Dendritic cell treated with granulocyte-macrophage colony-stimulating factor and Interleukin-4, amounts not matched to agents 40 ng/mL and 50 ng/mL, for 4 days (primary cell): Measurements from ENCODE around the gene ELOA.
"Not testable (repeated sequence)": the region's sequence is repeated elsewhere in the genome, so short reads cannot be mapped to it uniquely, and the experiment has no call there.

ENCODE experiments used
- H3K27ac Mint-ChIP-seq: one replicate; pipeline ENCODE4 v1.8.0; 2022; ENCODE audit warnings: mild to moderate bottlenecking, mixed read lengths
- H3K27me3 Mint-ChIP-seq: one replicate; pipeline ENCODE4 v1.8.0; 2022; ENCODE audit warnings: mild to moderate bottlenecking, mixed read lengths
- H3K36me3 Mint-ChIP-seq: one replicate; pipeline ENCODE4 v1.8.0; 2022; ENCODE audit warnings: low read depth, mixed read lengths
- H3K4me1 Mint-ChIP-seq: one replicate; pipeline ENCODE4 v1.8.0; 2022; ENCODE audit warnings: low read depth, mixed read lengths
- H3K4me3 Mint-ChIP-seq: one replicate; pipeline ENCODE4 v1.8.0; 2022; ENCODE audit warnings: mild to moderate bottlenecking, moderate library complexity, mixed read lengths
- H3K9me3 Mint-ChIP-seq: one replicate; pipeline ENCODE4 v1.8.0; 2022; ENCODE audit warnings: mixed read lengths
- intact Hi-C: fragments of 100-400 bp; cut with micrococcal nuclease; formaldehyde crosslinking; loops from one replicate; pipeline ENCODE4 v1.15.0; 2022

ELOA gene

DNA sequence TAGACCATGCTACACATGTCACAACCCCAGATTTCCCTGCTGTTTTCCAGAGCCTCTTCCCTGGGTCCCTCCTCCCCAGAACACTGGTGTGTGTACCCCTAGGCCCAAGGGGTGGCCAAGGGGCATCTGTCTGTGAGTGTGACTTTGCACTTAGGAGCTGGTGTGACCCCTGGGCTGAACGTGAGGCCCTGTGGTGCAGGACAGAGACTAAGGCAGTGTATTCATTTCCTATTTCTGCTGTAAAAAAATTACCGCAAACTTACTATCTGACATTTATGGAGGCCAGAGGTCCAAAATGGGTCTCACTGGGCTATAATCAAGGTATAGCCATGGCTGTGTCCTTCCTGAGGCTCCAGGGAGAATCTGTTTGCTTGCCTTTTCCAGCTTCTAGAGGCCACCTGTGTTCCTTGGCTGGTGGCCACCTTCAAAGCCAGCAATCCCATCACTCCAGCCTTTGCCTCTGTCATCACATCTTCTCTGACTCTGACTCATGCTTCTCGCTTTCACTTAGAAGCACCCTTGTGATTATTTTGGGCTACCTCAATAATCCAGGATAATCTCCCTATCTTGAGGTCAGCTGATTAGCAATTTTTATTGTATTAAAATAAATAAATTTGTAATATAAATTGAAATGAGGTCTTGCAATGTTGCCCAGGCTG is 24.0 kb upstream of the ELOA start:
- no peaks in the 10 kb centered on the region for H3K27me3 Mint-ChIP-seq
- H3K27ac Mint-ChIP-seq = no peak overlapping the region
- no peaks in the 10 kb centered on the region for H3K9me3 Mint-ChIP-seq
- no peak overlapping the region for H3K4me3 Mint-ChIP-seq
- intact Hi-C loops = loop anchor here (5.0 kb wide), 1 partner anchor 33 kb away; no protein-coding TSS in a partner anchor
- peaks cover 5% of the 10 kb centered on the region for H3K36me3 Mint-ChIP-seq
- H3K4me1 Mint-ChIP-seq = peaks cover 21% of the 10 kb centered on the region

DNA sequence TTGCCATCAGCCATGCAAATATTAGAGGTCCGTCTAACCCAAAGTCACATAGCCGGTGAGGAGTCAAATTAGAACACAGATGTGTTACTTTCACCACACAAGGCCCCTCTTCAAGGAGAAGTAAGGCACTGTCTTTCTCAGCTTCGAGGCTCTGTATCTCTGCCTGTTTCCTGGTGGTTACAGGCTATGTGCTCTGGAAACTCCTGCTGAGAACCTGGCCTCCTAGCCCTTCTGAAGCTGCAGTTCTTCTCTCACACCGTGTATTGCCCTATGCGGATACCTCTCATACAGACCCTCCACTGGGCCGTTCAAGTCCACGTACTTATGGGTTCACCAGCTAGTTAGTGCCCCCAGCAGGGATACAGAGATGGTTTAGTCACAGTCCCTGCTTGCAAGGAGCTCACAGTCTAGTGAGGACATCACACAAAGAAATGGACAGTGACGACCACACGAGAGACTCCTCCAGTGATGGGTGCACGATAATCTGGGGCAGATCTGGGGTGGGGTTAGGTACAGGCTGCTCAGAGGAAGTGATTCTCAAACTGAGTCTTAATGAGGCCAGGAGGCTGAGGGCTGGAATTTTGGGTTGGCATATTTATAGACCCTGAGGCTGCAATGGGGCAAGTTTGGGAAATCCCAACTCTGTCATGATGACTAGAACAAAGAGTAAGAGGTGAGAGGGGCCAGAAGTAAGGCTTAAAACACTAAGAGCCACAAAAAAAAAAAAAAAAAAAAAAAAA is 22.8 kb upstream of the ELOA start:
- no peak overlapping the region for H3K4me3 Mint-ChIP-seq
- intact Hi-C loops = no loop called here
- H3K36me3 Mint-ChIP-seq = peaks cover 5% of the 10 kb centered on the region
- H3K27ac Mint-ChIP-seq = no peak overlapping the region
- H3K27me3 Mint-ChIP-seq = no peaks in the 10 kb centered on the region
- H3K4me1 Mint-ChIP-seq = peaks cover 21% of the 10 kb centered on the region
- H3K9me3 Mint-ChIP-seq = no peaks in the 10 kb centered on the region

DNA sequence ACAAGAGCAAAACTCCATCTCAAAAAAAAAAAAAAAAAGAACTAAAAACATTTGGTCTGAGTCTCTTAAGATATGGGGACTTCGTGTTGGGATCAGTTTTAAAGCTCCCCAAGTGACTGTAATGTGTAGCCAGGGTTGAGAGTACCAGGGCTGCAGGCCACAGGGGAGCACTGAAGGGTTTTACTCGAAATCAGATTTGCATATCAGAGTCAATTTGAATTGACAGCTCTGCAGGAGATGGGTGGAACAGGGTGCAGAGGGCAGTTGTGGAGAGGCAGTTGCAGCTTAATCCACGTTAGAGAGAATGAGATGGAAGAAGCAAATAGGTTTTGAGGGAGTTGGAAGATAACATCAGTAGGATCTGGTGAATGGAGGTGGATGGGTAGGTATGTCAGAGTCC is 20.6 kb upstream of the ELOA start:
- peaks cover 34% of the 10 kb centered on the region for H3K4me1 Mint-ChIP-seq

DNA sequence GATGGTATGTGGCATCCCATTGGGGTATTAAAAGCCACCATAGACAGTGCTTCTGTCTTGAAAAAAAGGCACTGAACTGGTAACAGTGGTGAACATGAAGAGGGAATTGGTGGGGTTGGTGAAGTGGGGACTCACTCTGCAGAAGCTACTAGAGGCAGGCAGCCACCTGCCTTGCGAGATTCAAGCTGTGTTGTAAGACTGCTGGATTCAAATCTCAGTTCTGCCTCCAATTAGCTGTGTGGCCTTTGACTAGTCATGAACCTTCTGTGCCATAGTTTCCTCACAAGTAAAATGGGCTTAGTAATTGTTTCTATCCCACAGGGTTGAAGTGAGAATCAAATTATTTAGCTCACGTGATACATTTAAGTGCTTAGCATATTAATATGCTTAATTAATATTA is 16.6 kb upstream of the ELOA start:
- H3K4me3 Mint-ChIP-seq = no peak overlapping the region
- H3K36me3 Mint-ChIP-seq = no peaks in the 10 kb centered on the region
- H3K27ac Mint-ChIP-seq = no peak overlapping the region
- H3K4me1 Mint-ChIP-seq = peaks cover 57% of the 10 kb centered on the region
- intact Hi-C loops = no loop called here
- H3K27me3 Mint-ChIP-seq = no peaks in the 10 kb centered on the region
- H3K9me3 Mint-ChIP-seq = no peaks in the 10 kb centered on the region

More for the DNA sequence above, 20.6 kb upstream of the ELOA start:
- intact Hi-C loops = no loop called here
- no peak overlapping the region for H3K27ac Mint-ChIP-seq
- no peaks in the 10 kb centered on the region for H3K27me3 Mint-ChIP-seq
- no peaks in the 10 kb centered on the region for H3K9me3 Mint-ChIP-seq
- peaks cover 5% of the 10 kb centered on the region for H3K36me3 Mint-ChIP-seq
- no peak overlapping the region for H3K4me3 Mint-ChIP-seq

DNA sequence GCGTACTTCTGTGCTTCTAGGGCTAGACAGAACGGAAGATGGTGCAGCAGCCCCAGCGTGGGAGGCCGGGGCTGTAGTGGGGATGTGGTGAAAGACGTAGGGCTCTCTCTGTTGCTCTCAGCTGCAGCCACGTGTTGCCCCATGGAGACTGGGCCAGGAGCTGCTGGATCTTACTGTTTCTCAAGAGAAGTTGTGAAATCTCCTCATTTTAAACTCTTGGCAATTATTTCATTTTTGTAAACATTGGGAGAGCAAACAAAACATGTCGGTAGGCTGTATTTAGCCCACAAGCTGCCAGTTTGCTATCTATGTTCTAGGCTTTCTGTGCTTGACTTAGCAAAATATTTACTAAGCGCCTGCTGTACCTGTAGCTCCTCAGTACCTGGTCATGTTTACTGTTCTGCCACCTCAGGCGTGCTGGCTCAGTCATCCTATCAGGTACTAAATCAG is 15.9 kb upstream of the ELOA start:
- peak overlapping the region; percentile 75 for H3K27ac Mint-ChIP-seq
- intact Hi-C loops = no loop called here

DNA sequence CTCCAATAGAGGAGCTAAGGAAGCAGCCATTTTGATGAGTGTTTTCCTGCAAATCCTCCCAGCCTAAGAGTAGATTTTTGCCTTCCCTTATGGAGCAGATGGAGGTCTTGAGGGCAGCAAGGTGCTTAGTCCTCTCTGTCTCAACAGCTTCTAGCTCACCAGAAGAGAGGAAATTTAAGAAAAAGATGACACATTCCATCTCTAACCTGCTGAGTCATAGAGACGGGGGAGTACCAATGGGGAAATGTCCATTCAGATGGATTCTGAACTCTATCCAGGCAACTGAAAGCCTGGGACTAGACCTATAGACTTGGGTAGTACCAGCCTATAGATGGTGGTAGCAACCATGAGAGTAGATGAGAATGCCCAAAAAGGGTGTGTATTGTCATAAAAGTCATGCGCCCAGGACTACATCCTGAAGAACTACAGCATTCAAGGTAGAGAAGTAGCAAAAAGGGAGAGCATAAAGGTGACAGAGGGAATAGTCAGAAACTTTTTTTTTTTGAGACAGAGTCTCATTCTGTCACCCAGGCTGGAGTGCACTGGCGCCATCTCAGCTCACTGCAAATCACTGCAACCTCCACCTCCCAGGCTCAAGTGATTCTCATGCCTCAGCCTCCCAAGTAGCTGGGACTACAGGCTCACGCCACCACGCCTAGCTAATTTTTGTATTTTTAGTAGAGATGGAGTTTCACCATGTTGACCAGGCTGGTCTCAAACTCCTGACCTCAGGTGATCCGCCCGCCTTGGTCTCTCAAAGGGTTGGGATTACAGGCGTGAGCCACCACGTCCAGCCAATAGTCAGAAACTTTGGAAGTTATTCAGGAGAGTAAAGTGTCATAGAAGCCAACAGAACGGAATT is 10.7 kb upstream of the ELOA start:
- H3K4me1 Mint-ChIP-seq = peaks cover 39% of the 10 kb centered on the region
- no peak overlapping the region for H3K4me3 Mint-ChIP-seq
- H3K27me3 Mint-ChIP-seq = no peaks in the 10 kb centered on the region
- no peak overlapping the region for H3K27ac Mint-ChIP-seq
- intact Hi-C loops = no loop called here
- H3K36me3 Mint-ChIP-seq = peaks cover 6% of the 10 kb centered on the region
- no peaks in the 10 kb centered on the region for H3K9me3 Mint-ChIP-seq

More for the DNA sequence above, 15.9 kb upstream of the ELOA start:
- Mint-ChIP-seq H3K4me1 (peaks cover 64% of the 10 kb centered on the region), H3K9me3 (no peaks in the 10 kb centered on the region), H3K36me3 (no peaks in the 10 kb centered on the region), H3K27me3 (no peaks in the 10 kb centered on the region), H3K4me3 (no peak overlapping the region)

DNA sequence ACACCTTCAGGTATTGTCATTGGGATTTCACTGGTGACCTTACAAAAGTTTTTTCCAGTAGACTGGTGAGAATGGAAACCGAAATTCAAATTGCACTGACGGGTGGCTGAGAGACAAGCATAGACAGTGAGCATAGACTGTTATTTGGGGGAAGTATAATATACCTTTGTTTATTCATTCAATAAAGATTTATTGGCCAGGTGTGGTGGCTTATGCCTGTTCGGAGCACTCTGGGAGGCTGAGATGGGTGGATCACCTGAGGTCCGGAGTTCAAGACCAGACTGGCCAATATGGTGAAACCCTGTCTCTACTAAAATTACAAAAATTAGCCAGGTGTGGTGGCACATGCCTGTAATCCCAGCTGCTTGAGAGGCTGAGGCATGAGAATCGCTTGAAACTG is 10.0 kb upstream of the ELOA start:
- H3K9me3 Mint-ChIP-seq, H3K27ac Mint-ChIP-seq, H3K36me3 Mint-ChIP-seq, H3K27me3 Mint-ChIP-seq, H3K4me3 Mint-ChIP-seq, intact Hi-C loops: not testable (repeated sequence)
- H3K4me1 Mint-ChIP-seq = peaks cover 32% of the 10 kb centered on the region

DNA sequence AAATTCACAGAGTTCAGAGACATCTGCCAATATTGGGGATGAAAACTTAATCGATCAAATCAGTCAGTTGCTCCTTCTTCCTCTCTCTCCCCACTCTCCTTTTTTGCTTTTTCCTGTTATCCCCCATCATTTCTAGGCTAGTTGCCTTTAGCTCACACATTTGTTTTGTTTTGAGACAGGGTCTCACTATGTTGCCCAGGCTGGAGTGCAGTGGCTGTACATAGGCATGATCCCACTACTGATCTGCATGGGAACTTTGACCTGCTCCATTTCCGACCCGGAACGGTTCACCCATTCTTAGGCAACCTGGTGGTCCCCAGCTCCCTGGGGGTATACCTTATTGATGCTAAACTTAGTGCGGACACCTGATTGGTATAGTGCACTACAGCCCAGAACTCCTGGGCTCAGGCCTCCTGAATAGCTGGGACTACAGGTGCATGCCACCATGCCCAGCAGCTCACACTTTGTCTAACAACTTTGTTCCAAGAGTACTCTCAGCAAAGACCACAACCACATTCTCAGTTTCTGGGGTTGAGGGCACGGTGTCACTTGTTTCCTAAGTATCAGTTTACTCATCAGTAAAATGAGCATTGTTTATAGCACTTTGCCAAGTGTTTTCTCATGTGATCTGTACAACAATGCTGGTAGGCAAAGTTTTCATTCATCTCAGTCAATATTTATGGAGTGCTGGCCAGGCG is 6.7 kb upstream of the ELOA start:
- Mint-ChIP-seq H3K36me3 (peaks cover 6% of the 10 kb centered on the region), H3K27ac (no peak overlapping the region), H3K27me3 (no peaks in the 10 kb centered on the region), H3K4me3 (no peak overlapping the region), H3K9me3 (no peaks in the 10 kb centered on the region), H3K4me1 (peaks cover 12% of the 10 kb centered on the region)
- intact Hi-C loops = no loop called here

DNA sequence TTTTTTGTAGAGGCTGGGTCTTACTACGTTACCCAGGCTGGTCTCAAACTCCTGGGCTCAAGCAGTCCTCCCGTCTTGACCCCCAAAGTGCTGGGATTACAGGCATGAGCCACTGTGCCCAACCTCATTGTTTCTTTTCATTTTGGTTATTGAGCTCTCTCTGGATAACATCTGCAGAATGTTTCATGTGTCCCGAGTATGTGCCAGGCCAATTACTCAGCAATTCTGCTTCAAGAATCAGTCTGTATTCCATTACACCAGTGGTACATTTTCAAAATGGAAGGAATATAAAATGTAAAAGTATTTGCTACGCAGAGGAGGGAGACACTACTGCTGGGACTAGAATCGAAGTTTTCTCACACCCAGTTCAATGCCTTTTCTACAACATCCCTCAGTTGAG is 1.7 kb upstream of the ELOA start:
- Mint-ChIP-seq H3K4me1 (peaks cover 25% of the 10 kb centered on the region), H3K4me3 (no peak overlapping the region), H3K36me3 (peaks cover 24% of the 10 kb centered on the region), H3K9me3 (no peaks in the 10 kb centered on the region), H3K27ac (no peak overlapping the region), H3K27me3 (no peaks in the 10 kb centered on the region)
- intact Hi-C loops = loop anchor here (5.0 kb wide), 1 partner anchor 49 kb away; the partner anchor contains the start of gene RPL11

DNA sequence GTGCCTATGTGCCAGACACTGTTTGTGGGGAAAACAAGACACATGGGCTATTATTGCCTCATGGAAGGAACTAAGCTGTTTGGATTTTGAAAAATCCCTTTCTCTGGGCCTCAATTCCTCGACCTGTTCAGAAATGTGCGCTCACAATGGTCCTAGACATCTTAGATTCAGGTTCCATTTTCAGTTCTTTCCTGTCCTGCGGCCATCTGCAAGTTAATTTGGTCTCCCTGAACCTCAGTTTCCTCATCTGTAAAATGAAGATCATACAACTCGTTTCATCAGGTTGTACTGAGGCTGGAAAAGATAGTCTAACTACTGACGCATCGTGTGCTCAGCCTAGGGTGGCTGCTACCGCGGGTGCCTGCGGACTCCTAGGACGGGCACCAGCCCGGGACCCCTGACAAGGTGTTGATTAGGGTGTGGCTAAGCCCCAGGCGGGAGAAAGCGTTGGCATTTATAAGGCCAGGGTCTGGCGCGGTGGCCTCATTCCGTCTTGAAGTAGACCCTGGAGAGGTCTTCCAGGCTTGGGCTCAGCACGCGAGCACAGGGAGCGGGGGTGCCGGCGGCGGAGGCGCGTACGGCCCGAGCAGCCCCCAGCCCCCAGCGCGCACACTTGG is 493 bp upstream of the ELOA start:
- Mint-ChIP-seq H3K27me3 (no peaks in the 10 kb centered on the region), H3K4me3 (peak overlapping the region; percentile 93), H3K4me1 (peaks cover 36% of the 10 kb centered on the region)

DNA sequence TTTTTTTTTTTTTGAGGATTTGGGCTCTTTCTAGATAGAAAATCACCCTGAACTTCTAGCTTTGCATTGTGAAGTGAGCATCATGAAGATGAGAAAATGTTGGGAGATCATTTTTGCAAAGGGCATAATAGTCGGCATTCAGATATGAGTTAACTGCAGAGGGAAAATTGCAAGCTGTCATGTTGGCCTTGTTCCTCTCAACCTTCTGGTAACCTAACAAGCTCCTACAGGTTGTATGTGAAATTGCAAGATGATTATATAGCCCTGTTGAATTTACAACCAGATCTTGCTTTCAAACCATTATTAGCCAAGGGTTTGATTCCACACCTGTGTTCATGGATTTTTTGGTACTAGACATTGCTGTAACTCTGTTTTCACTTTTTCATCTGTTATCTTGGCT is 2.2 kb downstream of the ELOA start:
- peaks cover 51% of the 10 kb centered on the region for H3K36me3 Mint-ChIP-seq
- intact Hi-C loops = no loop called here
- H3K27ac Mint-ChIP-seq = no peak overlapping the region
- no peak overlapping the region for H3K4me3 Mint-ChIP-seq
- no peaks in the 10 kb centered on the region for H3K9me3 Mint-ChIP-seq
- H3K27me3 Mint-ChIP-seq = no peaks in the 10 kb centered on the region
- H3K4me1 Mint-ChIP-seq = peaks cover 49% of the 10 kb centered on the region

More for the DNA sequence above, 493 bp upstream of the ELOA start:
- H3K27ac Mint-ChIP-seq = peak overlapping the region; percentile 91
- H3K9me3 Mint-ChIP-seq = no peaks in the 10 kb centered on the region
- intact Hi-C loops = loop anchor here (5.0 kb wide), 1 partner anchor 50 kb away; the partner anchor contains the start of gene RPL11
- peaks cover 34% of the 10 kb centered on the region for H3K36me3 Mint-ChIP-seq

DNA sequence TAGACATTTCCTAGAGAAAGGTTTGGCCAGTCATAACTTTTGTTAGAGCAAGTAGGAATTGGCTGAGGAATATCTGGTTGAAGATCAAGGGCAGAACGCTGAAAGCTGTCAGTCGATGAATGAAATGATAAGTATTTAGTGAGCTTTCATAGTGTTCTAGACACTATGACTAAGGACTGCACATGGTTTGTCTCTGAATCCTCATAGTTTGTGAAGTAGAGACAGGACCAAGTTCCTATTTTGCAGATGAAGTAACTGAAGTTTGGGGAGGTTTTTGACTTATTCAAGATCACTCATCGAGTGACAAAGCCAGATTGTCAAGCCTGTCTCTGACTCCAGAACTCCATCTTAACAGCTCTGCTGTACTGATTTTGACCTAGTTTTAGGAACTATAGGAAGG is 4.7 kb downstream of the ELOA start:
- H3K27ac Mint-ChIP-seq = no peak overlapping the region
- peaks cover 37% of the 10 kb centered on the region for H3K4me1 Mint-ChIP-seq
- H3K4me3 Mint-ChIP-seq = no peak overlapping the region
- H3K27me3 Mint-ChIP-seq = no peaks in the 10 kb centered on the region
- intact Hi-C loops = no loop called here
- H3K36me3 Mint-ChIP-seq = peaks cover 73% of the 10 kb centered on the region
- H3K9me3 Mint-ChIP-seq = no peaks in the 10 kb centered on the region
